Stimulated activated memory B cell treated with anti-CD40 and anti-IgM and Interleukin-4, amounts not matched to agents 10 μg/mL and 1 μg/mL and 100 μg/mL, for 72 hours (primary cell): ENCODE results near the gene MACROD2.
"Not testable (repeated sequence)": the region's sequence is repeated elsewhere in the genome, so short reads cannot be mapped to it uniquely, and the experiment has no call there.

Source experiments
- ATAC-seq: fragments of 150-1000 bp; cut with Tn5 transposase; 2 replicates; pipeline ENCODE4 v1.10.0; 2021
- H3K27ac Mint-ChIP-seq: one replicate; pipeline ENCODE4 v1.8.0; 2022; ENCODE audit warnings: mild to moderate bottlenecking, mixed read lengths
- H3K27me3 Mint-ChIP-seq: one replicate; pipeline ENCODE4 v1.8.0; 2022; ENCODE audit warnings: mixed read lengths
- H3K36me3 Mint-ChIP-seq: one replicate; pipeline ENCODE4 v1.8.0; 2022; ENCODE audit warnings: mixed read lengths
- H3K4me1 Mint-ChIP-seq: one replicate; pipeline ENCODE4 v1.8.0; 2022; ENCODE audit warnings: mixed read lengths
- H3K4me3 Mint-ChIP-seq: one replicate; pipeline ENCODE4 v1.8.0; 2022; ENCODE audit warnings: mild to moderate bottlenecking, moderate library complexity, mixed read lengths
- H3K9me3 Mint-ChIP-seq: one replicate; pipeline ENCODE4 v1.8.0; 2022; ENCODE audit warnings: mixed read lengths

The MACROD2 gene

GRCh38 chr20:14036567-14036966, 41.3 kb downstream of the MACROD2 start:
- no peaks in the 10 kb centered on the region for H3K9me3 Mint-ChIP-seq
- no peak overlapping the region for H3K4me3 Mint-ChIP-seq
- no peak overlapping the region for H3K27ac Mint-ChIP-seq
- no peak for ATAC-seq
- H3K27me3 Mint-ChIP-seq = no peaks in the 10 kb centered on the region
- no peaks in the 10 kb centered on the region for H3K36me3 Mint-ChIP-seq
- no peaks in the 10 kb centered on the region for H3K4me1 Mint-ChIP-seq

DNA sequence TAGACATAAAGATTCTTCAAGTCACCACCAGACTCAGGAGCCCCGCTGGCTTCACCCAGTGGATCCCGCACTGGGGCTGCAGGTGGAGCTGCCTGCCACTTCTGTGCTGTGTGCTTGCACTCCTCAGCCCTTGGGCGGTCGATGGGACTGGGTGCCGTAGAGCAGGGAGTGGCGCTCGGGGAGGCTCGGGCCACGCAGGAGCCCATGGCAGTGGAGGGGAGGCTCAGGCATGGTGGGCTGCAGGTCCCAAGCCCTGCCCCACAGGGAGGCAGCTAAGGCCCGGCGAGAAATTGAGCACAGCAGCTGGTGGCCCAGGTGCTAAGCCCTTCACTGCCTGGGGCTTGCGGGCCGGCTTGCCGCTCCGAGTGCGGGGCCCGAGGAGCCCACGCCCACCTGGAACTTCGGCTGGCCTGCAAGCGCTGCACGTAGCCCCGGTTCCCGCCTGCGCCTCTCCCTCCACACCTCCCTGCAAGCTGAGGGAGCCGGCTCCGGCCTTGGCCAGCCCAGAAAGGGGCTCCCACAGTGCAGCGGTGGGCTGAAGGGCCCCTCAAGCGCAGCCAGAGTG, 49.5 kb downstream of the MACROD2 start:
- not testable (repeated sequence) for H3K4me3 Mint-ChIP-seq, H3K27ac Mint-ChIP-seq, H3K36me3 Mint-ChIP-seq, H3K27me3 Mint-ChIP-seq, H3K4me1 Mint-ChIP-seq, ATAC-seq, H3K9me3 Mint-ChIP-seq

DNA sequence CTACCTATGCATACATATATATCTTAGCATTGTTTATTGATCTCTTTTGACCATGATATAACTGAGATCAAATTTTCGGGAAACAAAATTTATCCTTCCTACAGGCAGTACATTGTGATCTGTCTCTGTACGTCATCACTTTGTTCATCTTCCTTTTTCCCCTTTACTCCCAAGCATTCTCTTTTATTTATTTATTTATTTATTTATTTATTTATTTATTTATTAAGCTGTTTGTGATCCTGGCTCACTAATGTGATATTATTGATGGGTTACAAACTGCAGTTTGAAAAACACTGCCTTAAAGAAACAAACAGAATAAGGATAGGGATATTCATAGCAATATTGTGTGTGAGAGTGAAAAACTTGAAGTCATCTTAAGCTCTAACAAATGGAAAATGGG, 51.2 kb downstream of the MACROD2 start:
- H3K4me3 Mint-ChIP-seq = no peak overlapping the region
- H3K27ac Mint-ChIP-seq = no peak overlapping the region
- H3K4me1 Mint-ChIP-seq = no peaks in the 10 kb centered on the region
- peaks cover 9% of the 10 kb centered on the region for H3K27me3 Mint-ChIP-seq
- no peak for ATAC-seq
- no peaks in the 10 kb centered on the region for H3K9me3 Mint-ChIP-seq
- no peaks in the 10 kb centered on the region for H3K36me3 Mint-ChIP-seq

DNA sequence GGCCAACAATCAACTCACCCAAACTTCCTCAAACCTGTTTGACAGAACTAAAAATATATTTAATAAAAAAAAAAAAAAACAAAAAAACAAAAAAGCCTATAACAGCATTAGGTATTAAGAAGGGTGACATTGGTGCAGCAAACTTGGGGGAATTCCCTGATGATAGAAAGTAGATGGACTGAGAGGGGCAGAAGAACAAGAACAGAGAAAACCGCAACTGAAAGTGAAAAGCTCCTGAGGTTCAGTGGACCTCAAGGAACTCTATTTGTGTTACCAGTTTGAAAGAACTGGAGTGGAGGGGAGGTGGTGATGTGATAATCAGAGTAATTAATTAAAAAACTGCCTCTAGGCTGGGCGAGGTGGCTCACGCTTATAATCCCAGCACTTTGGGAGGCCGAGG, 53.8 kb downstream of the MACROD2 start:
- Mint-ChIP-seq H3K27me3 (peaks cover 13% of the 10 kb centered on the region), H3K4me3 (no peak overlapping the region), H3K36me3 (no peaks in the 10 kb centered on the region), H3K27ac (no peak overlapping the region), H3K4me1 (no peaks in the 10 kb centered on the region), H3K9me3 (no peaks in the 10 kb centered on the region)
- ATAC-seq = no peak

- H3K27me3 Mint-ChIP-seq = peaks cover 9% of the 10 kb centered on the region
- H3K27ac Mint-ChIP-seq = no peak overlapping the region
- ATAC-seq = no peak
- no peaks in the 10 kb centered on the region for H3K4me1 Mint-ChIP-seq
- H3K4me3 Mint-ChIP-seq = no peak overlapping the region
- no peaks in the 10 kb centered on the region for H3K36me3 Mint-ChIP-seq
- no peaks in the 10 kb centered on the region for H3K9me3 Mint-ChIP-seq
Measured at GRCh38 chr20:14051454-14051853, 56.1 kb downstream of the MACROD2 start.

DNA sequence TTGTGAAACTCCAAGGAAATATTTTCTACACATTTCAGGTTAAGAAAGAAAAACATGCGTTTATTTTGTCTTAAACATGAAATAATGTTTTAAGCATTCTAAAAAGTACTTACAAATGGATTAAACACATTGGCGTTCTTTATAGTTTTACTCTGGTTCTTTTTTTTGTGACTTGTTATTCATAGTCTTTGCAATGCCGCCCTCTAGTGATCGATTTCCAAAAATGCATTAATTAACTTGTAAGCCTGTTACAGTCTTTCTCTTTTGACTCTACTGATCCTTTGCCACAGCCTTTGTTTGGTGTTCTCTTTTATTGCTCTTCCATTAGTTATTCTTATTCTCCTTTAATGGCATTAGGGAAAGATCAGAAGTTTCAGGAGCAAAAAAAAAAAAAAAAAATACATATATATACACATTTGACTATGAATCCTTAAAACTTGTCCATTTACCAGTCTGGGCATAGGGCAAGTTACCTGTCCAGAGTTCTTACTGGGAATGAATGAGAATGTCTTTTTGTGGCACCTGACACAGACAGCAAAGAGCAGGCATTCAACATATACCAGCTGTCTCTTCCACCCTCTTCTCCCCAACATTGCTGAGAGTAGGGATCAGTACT, 59.9 kb downstream of the MACROD2 start:
- H3K27ac Mint-ChIP-seq = no peak overlapping the region
- no peaks in the 10 kb centered on the region for H3K36me3 Mint-ChIP-seq
- no peak for ATAC-seq
- H3K27me3 Mint-ChIP-seq = peaks cover 9% of the 10 kb centered on the region
- H3K4me3 Mint-ChIP-seq = no peak overlapping the region
- H3K9me3 Mint-ChIP-seq = no peaks in the 10 kb centered on the region
- no peaks in the 10 kb centered on the region for H3K4me1 Mint-ChIP-seq

DNA sequence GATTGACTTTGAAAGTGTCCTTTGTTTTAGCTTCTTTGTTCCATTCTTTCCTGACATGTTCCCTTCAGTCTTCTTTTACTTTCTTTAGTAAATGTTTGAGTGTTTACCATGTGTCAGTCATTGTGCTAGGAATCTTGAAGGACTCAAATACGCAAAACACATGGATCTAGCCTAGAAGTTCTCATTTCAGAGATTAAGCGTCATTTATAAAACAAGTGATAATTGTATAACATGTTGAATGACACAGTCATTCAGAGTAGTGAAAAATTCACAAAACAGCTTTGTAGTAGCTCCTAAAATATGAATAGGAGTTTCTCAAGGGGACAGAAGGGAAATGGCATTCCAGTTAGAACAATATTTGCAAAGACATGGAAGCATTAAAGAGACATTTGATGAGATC, 66.9 kb downstream of the MACROD2 start:
- ATAC-seq = no peak
- Mint-ChIP-seq H3K36me3 (no peaks in the 10 kb centered on the region), H3K9me3 (no peaks in the 10 kb centered on the region), H3K27me3 (no peaks in the 10 kb centered on the region), H3K4me3 (no peak overlapping the region), H3K27ac (no peak overlapping the region), H3K4me1 (no peaks in the 10 kb centered on the region)

GRCh38 chr20:14062786-14063185, 67.5 kb downstream of the MACROD2 start:
- Mint-ChIP-seq H3K27ac (no peak overlapping the region), H3K27me3 (no peaks in the 10 kb centered on the region), H3K4me3 (no peak overlapping the region)

GRCh38 chr20:14064333-14064732, 69.0 kb downstream of the MACROD2 start:
- no peak overlapping the region for H3K4me3 Mint-ChIP-seq
- H3K9me3 Mint-ChIP-seq = no peaks in the 10 kb centered on the region
- no peak for ATAC-seq
- no peaks in the 10 kb centered on the region for H3K36me3 Mint-ChIP-seq
- H3K27me3 Mint-ChIP-seq = no peaks in the 10 kb centered on the region
- no peaks in the 10 kb centered on the region for H3K4me1 Mint-ChIP-seq
- no peak overlapping the region for H3K27ac Mint-ChIP-seq

More at GRCh38 chr20:14062786-14063185, 67.5 kb downstream of the MACROD2 start:
- H3K9me3 Mint-ChIP-seq = no peaks in the 10 kb centered on the region
- H3K36me3 Mint-ChIP-seq = no peaks in the 10 kb centered on the region
- H3K4me1 Mint-ChIP-seq = no peaks in the 10 kb centered on the region
- ATAC-seq = no peak

DNA sequence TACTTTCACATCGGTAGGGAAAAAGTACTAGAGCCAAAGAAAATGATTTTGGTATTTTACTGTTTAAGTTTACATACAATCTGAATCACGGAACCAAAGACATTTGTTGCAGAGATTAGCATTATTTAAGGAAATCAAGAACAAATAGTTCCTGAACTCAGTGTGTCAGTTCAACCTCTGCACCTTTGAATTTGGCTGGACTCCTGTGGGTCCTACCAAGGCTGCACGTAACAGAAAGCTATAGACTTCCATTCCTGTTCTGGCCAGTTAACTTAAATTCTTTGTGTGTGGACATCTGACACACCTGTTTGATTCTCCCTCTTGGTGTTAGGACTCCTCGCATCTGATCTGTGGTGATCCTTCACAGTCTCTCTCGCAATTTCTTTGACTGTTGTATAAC, 69.6 kb downstream of the MACROD2 start:
- Mint-ChIP-seq H3K27ac (no peak overlapping the region), H3K4me1 (no peaks in the 10 kb centered on the region), H3K36me3 (no peaks in the 10 kb centered on the region), H3K27me3 (no peaks in the 10 kb centered on the region), H3K4me3 (no peak overlapping the region), H3K9me3 (no peaks in the 10 kb centered on the region)
- no peak for ATAC-seq

GRCh38 chr20:14065774-14066173, 70.5 kb downstream of the MACROD2 start:
- Mint-ChIP-seq H3K27ac (no peak overlapping the region), H3K4me1 (no peaks in the 10 kb centered on the region), H3K36me3 (no peaks in the 10 kb centered on the region), H3K4me3 (no peak overlapping the region), H3K27me3 (no peaks in the 10 kb centered on the region), H3K9me3 (no peaks in the 10 kb centered on the region)
- ATAC-seq = no peak

GRCh38 chr20:14067603-14068002, 72.3 kb downstream of the MACROD2 start:
- no peak for ATAC-seq
- no peaks in the 10 kb centered on the region for H3K4me1 Mint-ChIP-seq
- H3K27ac Mint-ChIP-seq = no peak overlapping the region
- no peak overlapping the region for H3K4me3 Mint-ChIP-seq
- no peaks in the 10 kb centered on the region for H3K27me3 Mint-ChIP-seq
- H3K36me3 Mint-ChIP-seq = no peaks in the 10 kb centered on the region
- no peaks in the 10 kb centered on the region for H3K9me3 Mint-ChIP-seq

- H3K27ac Mint-ChIP-seq = no peak overlapping the region
- no peak overlapping the region for H3K4me3 Mint-ChIP-seq
- no peak for ATAC-seq
- no peaks in the 10 kb centered on the region for H3K27me3 Mint-ChIP-seq
- no peaks in the 10 kb centered on the region for H3K36me3 Mint-ChIP-seq
- H3K9me3 Mint-ChIP-seq = no peaks in the 10 kb centered on the region
- no peaks in the 10 kb centered on the region for H3K4me1 Mint-ChIP-seq
Measured at GRCh38 chr20:14069796-14070195, 74.5 kb downstream of the MACROD2 start.

DNA sequence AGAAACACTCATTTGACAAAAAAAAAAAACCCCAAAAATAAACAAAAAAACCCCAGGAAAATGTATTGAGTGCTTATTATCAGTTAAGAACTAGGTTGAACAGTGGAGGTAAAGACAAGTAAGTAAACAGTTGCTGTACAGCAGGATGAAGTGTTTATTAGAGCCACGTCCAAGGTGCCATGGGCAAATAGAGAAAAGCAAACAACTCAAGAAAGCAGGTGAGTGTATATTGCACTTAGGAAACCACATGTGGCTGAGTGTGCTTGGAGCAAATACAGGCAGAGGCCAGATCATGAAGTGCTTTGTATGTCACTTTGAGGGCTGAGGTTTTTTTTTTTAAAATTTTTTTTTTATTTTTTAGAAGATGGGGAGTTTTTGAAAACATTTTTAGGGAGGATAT, 98.3 kb downstream of the MACROD2 start:
- no peaks in the 10 kb centered on the region for H3K27me3 Mint-ChIP-seq
- H3K4me3 Mint-ChIP-seq = no peak overlapping the region
- no peak for ATAC-seq
- no peaks in the 10 kb centered on the region for H3K9me3 Mint-ChIP-seq
- no peaks in the 10 kb centered on the region for H3K4me1 Mint-ChIP-seq
- no peak overlapping the region for H3K27ac Mint-ChIP-seq
- H3K36me3 Mint-ChIP-seq = no peaks in the 10 kb centered on the region

- Mint-ChIP-seq H3K4me3 (no peak overlapping the region), H3K36me3 (no peaks in the 10 kb centered on the region), H3K4me1 (no peaks in the 10 kb centered on the region), H3K9me3 (no peaks in the 10 kb centered on the region), H3K27ac (no peak overlapping the region), H3K27me3 (no peaks in the 10 kb centered on the region)
- ATAC-seq = no peak
Measured at GRCh38 chr20:14098261-14098660, 102.9 kb downstream of the MACROD2 start.

DNA sequence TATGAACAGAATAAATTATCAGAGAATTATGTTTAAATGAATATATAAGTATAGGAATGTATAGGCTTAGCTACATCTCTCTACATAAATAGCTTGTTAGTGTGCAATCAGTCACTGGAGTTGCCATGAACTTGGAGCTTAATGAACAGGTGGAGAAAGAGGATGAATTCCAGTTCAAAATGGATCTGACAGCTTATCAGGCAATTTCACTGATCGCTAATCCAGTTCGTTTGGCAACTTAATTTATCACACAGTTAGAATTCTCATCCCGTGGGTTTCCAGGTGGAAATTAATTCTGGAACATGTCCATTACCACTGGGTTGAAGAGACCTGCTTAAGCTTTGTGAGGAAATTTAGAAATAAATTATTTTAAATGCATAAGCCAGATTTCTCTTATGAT, 118.1 kb downstream of the MACROD2 start:
- Mint-ChIP-seq H3K27me3 (no peaks in the 10 kb centered on the region), H3K4me1 (no peaks in the 10 kb centered on the region), H3K36me3 (no peaks in the 10 kb centered on the region), H3K9me3 (peaks cover 21% of the 10 kb centered on the region), H3K27ac (no peak overlapping the region), H3K4me3 (no peak overlapping the region)
- ATAC-seq = no peak
